Globus pallidus (tissue), 1 donor: ENCODE results near the gene CCDC73.

Experiments
- DNase-seq: peaks from one replicate; pipeline ENCODE4 v3.0.0-alpha.2; 2015; ENCODE audit warnings: low spot score

CCDC73 gene

DNA sequence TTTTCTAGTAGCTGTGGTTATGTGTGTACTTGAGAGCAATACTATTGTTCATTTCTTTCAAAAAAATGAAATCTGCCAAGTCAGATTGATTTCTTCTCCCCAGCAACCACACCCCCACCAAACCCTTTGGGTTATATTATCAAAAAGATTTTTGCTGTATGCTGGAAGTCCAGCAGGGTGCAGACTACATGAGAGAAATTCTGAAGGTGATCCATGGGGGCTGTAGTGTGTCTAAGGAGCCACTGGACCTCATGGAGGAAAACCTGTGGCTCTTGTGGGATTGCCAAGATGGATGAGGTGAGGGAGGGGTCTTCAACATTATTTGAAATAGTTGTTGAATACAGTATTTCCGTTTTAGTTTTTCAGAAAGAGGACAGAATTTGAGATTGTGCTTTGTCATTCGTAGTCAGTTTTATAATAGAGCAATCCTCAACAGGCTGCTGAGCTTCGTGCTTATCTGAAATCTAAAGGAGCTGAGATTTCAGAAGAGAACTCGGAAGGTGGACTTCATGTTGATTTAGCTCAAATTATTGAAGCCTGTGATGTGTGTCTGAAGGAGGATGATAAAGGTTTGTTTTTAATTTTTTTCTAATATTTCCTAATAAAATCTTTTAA, 207.8 kb downstream of the CCDC73 start:
- no peak for DNase-seq

GRCh38 chr11:32584921-32585320, 209.5 kb downstream of the CCDC73 start:
- no peak for DNase-seq

GRCh38 chr11:32583459-32584271, 210.8 kb downstream of the CCDC73 start, which contains the start of gene EIF3M:
EIF3M (plus strand) TSS chr11:32583831; CDS start chr11:32583888, 57 bp downstream.
- peak; percentile 91 for DNase-seq

- no peak for DNase-seq
Measured at GRCh38 chr11:32581556-32581955, 212.9 kb downstream of the CCDC73 start.

- no peak for DNase-seq
Measured at GRCh38 chr11:32580967-32581366, 213.5 kb downstream of the CCDC73 start.

GRCh38 chr11:32576456-32576855, 218.0 kb downstream of the CCDC73 start:
- DNase-seq: no peak

DNA sequence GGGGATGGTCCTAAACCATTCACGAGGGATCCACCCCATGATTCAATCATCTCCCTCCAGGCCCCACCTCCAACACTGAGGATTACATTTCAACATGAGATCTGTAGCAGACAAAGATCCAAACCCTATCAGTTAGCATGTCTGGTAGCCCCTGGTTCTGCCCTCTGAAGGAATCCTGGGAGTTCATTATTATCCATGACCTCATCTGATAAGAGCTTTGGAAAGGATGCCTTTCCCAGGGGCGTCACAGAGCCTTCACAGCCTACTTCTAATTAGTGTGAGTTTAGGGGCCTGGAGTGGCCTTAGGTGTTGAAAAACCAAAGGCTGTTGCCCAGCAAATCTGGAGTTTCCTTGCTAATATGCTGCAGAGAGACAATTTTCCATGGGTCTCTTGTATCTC, 219.4 kb downstream of the CCDC73 start:
- no peak for DNase-seq

GRCh38 chr11:32574421-32574820, 220.0 kb downstream of the CCDC73 start:
- DNase-seq: no peak

DNA sequence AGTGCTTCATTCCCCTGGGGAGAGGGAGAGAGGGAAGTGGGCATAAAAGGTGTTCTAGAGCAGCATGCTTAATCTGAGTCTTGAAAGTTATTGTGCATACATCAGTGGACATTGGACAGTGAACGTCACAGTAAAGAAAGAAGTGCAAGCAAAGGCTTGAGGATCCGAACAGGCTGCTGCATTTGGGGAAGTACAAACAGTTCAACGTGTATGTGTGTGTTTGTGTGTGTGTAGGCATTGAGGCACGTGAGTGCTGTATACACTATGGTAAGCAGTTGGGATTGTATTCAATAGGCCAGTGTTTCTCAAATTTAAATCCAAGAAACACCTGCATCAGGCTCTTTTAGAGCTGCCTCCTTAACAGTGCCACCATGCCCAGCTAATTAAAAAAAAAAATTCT, 221.2 kb downstream of the CCDC73 start:
- DNase-seq: no peak

GRCh38 chr11:32571039-32571438, 223.4 kb downstream of the CCDC73 start:
- no peak for DNase-seq

- no peak for DNase-seq
Measured at GRCh38 chr11:32569313-32569881, 225.1 kb downstream of the CCDC73 start.

- DNase-seq: no peak
Measured at GRCh38 chr11:32567154-32567553, 227.3 kb downstream of the CCDC73 start.

- DNase-seq: no peak
Measured at GRCh38 chr11:32566517-32566916, 227.9 kb downstream of the CCDC73 start.

- DNase-seq: no peak
Measured at GRCh38 chr11:32563600-32563959, 230.9 kb downstream of the CCDC73 start.

DNA sequence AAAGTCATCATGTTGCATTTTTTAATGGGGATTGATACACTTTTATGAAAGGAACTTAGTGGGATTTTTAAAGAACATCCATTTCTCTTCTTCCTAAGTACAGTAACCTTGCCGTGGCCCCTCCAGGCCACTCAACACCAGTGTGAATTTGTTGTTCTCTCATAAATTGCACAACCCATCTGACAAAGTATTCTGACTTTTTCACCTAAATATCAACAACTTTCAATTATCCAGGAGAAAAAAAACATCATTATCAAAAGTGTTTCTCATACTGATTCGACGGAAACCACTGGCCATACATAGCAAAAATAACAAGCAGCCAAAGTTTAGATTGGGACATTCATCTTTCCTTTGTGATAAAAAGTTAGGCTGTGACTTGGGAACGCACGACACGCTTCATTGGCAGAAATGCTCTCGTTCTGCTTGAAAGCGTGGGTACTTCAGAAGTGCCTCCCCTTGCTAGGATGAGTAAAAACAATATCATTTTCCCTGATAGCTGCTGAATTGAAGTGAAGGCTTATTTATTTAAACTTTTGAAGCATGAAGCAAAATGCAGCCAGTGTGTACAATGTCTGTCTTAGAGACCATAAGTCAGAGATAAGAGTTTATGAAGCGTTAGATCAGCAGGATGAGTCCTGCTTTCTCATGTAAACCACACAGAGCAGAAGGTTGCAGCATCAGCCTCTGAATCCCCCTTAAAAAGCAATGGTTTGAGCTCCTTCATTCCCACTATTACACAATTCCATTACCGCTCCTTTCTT, 231.4 kb downstream of the CCDC73 start:
- DNase-seq: no peak

DNA sequence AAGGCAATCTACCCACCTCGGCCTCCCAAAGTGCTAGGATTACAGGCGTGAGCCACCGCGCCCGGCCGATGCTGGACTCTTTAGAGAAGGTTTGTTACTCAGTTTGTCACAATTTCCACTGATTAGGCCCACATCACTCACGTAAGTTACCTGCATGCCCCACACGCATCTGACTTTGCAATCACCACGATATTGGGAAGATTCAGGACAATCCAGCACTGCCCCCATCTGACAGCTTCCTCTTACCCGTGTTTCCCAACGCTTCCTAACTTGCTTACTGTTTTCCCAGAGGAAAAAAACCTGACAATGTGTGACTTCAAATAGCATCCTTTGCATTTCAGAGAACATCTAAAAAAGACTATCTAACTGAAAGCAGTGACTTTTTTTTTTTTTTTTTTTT, 232.6 kb downstream of the CCDC73 start:
- no peak for DNase-seq

GRCh38 chr11:32555895-32556294, 238.6 kb downstream of the CCDC73 start:
- DNase-seq: no peak

DNA sequence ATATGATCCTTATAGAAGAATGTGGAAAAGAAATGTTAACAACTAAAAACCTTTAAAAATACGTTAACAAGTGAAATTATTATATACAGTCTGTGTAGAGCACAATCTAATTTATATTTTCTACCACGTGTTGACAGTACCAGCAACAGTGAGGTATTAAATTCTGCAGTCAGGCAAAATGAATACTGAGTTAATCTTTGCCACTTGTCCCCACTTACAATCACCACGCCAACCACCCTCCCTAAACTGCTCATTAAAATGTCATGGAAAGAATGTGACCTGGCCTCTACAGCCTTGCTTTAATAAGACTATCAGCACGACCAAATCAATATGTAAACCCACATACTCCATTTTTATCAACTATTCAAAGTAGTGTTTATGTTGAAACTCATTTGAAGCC, 239.4 kb downstream of the CCDC73 start:
- DNase-seq: no peak
